ENCODE results near the gene CUBN.

GRCh38 chr10:16853201-16853600 lies 276.4 kb downstream of the CUBN start:
- TF ChIP-seq CTCF (IDR thresholded peaks at IDR 0.05) = peak in 4 of 6 experiments; percentile 39 to 57 (median 44)
- no peak for TF ChIP-seq POLR2A (IDR thresholded peaks at IDR 0.05)
